Prostate gland (tissue), 2 donors: ENCODE measurements around the gene KAZN.

Source experiments
- POLR2A ChIP-seq: fragments of 450-650 bp; IDR thresholded peaks from one replicate; pipeline ENCODE4 v1.6.1; 2016; ENCODE audit warnings: antibody characterized with exemption, mild to moderate bottlenecking
- POLR2AphosphoS5 ChIP-seq: sonication (generic); formaldehyde crosslinking; IDR thresholded peaks from one replicate; pipeline ENCODE4 v1.6.1; 2017; ENCODE audit warnings: antibody characterized with exemption
- TF ChIP-seq, protein P1 (sequence below), 4 experiments: fragments of 200-600 bp in 2 of 4; fragments of 450-650 bp in 2 of 4; sonication (generic) in 2 of 4; IDR thresholded peaks; 1 replicate in 3 of 4; 2 replicates in 1 of 4; pipeline ENCODE4 v1.5.1; 2016 to 2019; ENCODE audit warnings: antibody characterized with exemption in 4 of 4, mild to moderate bottlenecking in 2 of 4, moderate library complexity in 2 of 4

DNA sequence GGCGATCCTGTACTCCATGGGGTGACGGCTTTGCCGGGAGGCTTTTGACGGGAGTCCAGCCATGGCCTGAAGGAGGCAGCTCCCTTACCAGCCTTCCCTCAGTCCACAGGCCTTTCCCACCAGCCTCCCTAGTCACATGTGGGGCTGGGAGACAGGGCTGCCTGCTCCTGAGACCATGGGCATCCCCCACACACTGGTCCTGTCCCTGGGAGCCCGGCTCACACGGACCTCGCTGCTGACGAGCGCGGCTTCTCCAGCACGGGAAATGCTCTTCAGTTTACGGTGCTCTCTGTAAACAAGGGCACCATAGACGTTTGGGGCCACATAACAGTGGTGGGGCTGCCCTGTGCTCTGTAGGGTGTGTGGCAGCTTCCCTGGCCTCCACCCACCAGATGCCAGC lies 450.6 kb downstream of the KAZN start:
- TF ChIP-seq POLR2AphosphoS5 (no peak), POLR2A (no peak)
- TF ChIP-seq, protein P1, sequence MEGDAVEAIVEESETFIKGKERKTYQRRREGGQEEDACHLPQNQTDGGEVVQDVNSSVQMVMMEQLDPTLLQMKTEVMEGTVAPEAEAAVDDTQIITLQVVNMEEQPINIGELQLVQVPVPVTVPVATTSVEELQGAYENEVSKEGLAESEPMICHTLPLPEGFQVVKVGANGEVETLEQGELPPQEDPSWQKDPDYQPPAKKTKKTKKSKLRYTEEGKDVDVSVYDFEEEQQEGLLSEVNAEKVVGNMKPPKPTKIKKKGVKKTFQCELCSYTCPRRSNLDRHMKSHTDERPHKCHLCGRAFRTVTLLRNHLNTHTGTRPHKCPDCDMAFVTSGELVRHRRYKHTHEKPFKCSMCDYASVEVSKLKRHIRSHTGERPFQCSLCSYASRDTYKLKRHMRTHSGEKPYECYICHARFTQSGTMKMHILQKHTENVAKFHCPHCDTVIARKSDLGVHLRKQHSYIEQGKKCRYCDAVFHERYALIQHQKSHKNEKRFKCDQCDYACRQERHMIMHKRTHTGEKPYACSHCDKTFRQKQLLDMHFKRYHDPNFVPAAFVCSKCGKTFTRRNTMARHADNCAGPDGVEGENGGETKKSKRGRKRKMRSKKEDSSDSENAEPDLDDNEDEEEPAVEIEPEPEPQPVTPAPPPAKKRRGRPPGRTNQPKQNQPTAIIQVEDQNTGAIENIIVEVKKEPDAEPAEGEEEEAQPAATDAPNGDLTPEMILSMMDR (IDR thresholded peaks at IDR 0.05) = no peak
